Central memory CD4-positive, alpha-beta T cell (primary cell): ENCODE results near the gene HBA1.
"Not testable (repeated sequence)": the region's sequence is repeated elsewhere in the genome, so short reads cannot be mapped to it uniquely, and the experiment has no call there.

Source experiments
- DNase-seq: peaks from one replicate; pipeline ENCODE4 v3.0.0; 2022

HBA1 gene

DNA sequence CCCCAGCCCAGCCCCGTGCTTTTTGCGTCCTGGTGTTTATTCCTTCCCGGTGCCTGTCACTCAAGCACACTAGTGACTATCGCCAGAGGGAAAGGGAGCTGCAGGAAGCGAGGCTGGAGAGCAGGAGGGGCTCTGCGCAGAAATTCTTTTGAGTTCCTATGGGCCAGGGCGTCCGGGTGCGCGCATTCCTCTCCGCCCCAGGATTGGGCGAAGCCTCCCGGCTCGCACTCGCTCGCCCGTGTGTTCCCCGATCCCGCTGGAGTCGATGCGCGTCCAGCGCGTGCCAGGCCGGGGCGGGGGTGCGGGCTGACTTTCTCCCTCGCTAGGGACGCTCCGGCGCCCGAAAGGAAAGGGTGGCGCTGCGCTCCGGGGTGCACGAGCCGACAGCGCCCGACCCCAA, 474 bp upstream of the HBA1 start:
- DNase-seq, result not testable (repeated sequence)

DNA sequence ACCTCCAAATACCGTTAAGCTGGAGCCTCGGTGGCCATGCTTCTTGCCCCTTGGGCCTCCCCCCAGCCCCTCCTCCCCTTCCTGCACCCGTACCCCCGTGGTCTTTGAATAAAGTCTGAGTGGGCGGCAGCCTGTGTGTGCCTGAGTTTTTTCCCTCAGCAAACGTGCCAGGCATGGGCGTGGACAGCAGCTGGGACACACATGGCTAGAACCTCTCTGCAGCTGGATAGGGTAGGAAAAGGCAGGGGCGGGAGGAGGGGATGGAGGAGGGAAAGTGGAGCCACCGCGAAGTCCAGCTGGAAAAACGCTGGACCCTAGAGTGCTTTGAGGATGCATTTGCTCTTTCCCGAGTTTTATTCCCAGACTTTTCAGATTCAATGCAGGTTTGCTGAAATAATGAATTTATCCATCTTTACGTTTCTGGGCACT, 928 bp downstream of the HBA1 start:
- no peak for DNase-seq

DNA sequence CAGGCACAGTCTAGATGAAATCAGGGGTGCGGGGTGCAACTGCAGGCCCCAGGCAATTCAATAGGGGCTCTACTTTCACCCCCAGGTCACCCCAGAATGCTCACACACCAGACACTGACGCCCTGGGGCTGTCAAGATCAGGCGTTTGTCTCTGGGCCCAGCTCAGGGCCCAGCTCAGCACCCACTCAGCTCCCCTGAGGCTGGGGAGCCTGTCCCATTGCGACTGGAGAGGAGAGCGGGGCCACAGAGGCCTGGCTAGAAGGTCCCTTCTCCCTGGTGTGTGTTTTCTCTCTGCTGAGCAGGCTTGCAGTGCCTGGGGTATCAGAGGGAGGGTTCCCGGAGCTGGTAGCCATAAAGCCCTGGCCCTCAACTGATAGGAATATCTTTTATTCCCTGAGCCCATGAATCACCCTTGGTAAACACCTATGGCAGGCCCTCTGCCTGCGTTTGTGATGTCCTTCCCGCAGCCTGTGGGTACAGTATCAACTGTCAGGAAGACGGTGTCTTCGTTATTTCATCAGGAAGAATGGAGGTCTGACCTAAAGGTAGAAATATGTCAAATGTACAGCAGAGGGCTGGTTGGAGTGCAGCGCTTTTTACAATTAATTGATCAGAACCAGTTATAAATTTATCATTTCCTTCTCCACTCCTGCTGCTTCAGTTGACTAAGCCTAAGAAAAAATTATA, 1.6 kb downstream of the HBA1 start:
- no peak for DNase-seq

DNA sequence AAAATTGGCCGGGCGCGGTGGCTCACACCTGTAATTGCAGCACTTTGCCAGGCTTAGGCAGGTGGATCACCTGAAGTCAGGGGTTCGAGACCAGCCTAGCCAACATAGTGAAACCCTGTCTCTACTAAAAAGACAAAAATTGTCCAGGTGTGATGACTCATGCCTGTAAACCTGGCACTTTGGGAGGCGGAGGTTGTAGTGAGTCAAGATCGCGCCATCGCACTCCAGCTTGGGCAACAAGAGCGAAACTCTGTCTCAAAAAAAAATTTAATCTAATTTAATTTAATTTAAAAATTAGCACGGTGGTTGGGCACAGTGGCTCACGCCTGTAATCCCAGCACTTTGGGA, 2.2 kb downstream of the HBA1 start:
- DNase-seq, result no peak

DNA sequence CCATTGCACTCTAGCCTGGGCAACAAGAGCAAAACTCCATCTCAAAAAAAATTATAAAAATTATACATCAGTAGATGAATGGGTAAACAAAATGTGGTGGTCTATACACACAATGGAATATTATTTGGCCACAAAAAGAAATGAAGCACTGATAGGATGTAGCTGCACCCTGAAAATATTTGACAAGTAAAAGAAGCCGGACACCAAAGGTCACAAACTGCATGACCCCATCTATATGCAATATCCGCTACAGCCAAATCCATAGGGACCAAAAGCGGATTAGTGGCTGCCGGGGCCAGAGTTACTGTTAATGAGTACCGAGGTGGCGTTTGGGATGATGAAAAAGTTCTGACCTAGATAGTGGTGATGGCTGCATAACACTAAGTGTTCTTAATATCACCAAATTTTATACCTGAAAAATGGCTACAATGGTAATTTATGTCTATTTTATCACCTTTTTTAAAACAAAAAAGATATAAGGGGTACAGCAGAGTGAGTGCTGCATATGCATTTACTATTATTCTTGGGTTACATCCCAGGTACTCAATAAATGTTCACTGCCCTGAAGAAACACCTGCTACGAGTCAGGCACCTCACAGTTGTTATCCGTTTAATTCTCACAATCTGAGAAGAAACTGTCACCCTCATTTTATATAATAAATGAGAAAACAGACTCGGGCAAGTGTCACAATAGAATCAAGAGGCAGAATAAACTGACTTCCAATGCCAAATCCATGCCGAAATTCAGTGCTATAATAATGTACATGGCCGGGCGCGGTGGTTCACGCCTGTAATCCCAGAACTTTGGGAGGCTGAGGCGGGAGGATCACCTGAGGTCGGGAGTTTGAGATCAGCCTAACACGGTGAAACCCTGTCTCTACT, 3.0 kb downstream of the HBA1 start:
- no peak for DNase-seq

DNA sequence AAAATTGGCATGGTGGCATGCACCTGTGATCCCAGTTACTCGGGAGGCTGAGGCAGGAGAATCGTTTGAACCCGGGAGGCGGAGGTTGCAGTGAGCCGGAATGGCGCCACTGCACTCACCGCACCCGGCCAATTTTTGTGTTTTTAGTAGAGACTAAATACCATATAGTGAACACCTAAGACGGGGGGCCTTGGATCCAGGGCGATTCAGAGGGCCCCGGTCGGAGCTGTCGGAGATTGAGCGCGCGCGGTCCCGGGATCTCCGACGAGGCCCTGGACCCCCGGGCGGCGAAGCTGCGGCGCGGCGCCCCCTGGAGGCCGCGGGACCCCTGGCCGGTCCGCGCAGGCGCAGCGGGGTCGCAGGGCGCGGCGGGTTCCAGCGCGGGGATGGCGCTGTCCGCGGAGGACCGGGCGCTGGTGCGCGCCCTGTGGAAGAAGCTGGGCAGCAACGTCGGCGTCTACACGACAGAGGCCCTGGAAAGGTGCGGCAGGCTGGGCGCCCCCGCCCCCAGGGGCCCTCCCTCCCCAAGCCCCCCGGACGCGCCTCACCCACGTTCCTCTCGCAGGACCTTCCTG, 3.7 kb downstream of the HBA1 start, which contains the start of gene HBQ1:
Gene HBQ1, plus strand, starts transcription at position 359 of the 575 bp plus-strand sequence. Its CDS starts 28 bp downstream, at position 387.
- no peak for DNase-seq

DNA sequence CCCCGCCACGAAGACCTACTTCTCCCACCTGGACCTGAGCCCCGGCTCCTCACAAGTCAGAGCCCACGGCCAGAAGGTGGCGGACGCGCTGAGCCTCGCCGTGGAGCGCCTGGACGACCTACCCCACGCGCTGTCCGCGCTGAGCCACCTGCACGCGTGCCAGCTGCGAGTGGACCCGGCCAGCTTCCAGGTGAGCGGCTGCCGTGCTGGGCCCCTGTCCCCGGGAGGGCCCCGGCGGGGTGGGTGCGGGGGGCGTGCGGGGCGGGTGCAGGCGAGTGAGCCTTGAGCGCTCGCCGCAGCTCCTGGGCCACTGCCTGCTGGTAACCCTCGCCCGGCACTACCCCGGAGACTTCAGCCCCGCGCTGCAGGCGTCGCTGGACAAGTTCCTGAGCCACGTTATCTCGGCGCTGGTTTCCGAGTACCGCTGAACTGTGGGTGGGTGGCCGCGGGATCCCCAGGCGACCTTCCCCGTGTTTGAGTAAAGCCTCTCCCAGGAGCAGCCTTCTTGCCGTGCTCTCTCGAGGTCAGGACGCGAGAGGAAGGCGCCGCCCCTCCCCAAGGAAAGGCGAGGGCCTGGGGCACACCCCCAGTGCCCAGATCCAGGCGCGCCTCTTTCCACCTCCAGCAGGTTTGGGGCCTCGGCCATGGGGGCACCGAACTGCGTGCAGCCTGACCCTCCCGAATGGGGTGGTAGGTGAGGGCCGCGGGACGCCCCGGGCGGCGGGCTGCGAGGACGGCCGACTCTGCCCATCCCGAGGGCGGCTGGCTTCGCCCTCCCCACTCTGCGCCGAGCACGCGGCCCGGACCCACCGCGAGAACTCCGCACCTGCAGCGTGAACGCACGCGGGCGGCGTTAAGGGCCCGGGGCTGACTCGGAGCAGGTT, 4.4 kb downstream of the HBA1 start:
- DNase-seq, result peak; percentile 76

DNA sequence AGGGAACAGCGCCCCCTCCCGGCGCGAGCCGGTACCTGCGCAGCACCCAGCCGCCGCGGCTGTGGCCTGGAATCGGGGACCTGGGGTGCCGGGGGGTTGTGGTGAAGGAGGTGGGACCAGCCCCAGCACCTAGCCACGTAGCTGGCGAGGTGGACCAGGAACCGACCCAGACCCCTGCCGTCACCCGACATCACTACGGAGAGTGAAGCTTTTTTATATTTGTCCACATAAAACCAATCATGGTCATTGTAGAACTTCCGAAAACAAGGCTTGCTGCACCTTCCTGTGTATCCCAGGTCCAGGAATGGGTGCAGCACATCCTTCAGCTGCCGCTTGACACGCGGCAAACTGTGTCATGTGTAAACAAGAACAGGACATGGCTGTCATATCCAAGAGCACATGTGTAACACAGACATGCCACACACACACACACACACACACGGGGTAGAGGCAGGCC, 5.1 kb downstream of the HBA1 start:
- no peak for DNase-seq

DNA sequence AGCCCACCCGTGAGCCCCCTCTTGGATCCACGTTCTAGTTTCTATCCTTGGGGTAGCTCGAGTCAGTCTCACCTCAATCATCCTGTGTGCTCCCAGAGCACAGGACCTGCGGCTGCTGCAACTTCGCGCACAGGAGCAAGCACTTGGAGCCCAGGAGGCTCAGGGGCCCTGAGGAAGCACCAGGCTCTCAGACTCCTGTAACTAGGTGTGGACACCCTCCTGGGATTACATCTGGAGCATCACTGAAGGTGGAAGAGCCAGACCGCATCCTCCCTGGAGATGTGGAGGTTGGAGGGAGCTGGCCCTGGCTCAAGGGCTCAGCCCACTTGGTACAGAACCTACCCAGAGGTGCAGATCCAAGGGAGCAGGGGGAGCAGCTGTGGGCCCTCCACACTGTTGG, 6.5 kb downstream of the HBA1 start:
- no peak for DNase-seq

DNA sequence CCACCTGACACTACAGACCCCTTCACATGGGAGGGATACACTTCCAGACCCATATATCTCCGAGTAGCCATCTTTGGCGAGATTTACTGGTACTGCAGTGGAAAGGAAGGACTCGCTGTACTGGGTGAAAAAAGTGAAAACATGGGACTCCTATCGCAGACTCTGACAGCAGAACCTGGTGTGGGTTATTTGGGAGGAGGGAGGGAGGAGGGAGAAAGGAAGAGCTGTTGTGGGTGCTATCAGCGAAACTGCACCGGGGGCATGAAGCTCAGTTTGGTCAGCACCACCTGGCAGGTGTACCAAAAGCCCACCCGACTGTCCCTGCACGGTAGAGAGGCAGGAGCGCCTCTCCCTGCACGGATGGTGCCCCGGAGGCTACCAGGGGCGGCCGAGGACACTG, 8.7 kb downstream of the HBA1 start:
- no peak for DNase-seq

DNA sequence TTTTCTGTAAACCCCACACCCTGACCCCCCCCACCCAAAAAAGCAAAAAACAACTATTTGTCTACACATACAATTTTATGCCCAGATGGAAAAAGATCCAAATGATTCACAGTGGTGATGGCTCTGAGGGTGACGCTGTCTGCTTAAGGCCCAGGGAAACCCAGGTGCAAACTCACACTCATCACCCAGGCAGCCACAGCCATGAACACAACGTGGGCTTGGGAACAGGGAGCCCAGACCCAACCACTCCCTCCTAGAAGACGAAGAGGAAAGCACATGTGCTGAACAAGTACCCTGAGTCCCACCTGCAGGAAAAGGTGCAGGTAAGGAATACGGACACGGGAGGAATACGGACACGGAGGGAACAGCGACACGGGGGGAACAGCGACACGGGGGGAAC, 9.2 kb downstream of the HBA1 start:
- DNase-seq, result no peak

DNA sequence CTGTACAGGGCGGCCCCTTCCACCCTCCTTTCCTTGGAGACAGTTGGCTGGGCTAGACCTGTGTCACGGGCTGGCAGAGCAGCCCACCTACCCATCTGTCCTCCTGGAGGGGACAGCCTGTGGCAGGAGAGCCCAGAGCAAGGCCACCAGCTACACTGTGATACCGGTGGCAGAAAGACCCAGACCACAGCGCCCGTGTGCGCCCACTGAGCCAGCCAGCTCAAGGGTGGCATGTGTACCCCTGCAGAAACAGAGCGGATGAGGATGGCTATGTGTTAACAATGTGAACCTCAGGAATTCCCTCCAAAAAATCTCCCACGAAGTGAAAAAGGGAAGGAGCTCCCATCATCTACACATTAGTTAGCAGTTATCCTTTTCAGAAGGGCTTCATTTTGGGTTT, 10.8 kb downstream of the HBA1 start:
- DNase-seq, result no peak

DNA sequence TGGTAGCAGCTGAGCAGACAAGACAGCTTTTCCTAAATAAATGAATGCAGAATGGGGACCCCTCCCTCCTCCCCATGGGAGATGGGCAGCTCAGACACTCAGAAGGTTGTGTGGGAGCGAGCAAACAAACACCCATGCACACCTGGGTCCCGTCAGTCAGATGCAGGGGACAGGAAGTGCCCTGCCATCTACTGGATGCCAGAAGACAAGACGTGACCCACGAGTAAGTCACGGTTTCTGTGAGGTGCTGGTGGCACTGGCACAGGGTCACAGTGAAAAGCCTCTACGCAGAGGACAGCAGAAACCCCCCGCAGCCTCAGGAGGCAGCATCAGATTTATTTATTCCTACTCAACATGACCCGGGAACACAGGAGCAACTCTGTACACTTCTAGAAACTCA, 12.2 kb downstream of the HBA1 start:
- no peak for DNase-seq

DNA sequence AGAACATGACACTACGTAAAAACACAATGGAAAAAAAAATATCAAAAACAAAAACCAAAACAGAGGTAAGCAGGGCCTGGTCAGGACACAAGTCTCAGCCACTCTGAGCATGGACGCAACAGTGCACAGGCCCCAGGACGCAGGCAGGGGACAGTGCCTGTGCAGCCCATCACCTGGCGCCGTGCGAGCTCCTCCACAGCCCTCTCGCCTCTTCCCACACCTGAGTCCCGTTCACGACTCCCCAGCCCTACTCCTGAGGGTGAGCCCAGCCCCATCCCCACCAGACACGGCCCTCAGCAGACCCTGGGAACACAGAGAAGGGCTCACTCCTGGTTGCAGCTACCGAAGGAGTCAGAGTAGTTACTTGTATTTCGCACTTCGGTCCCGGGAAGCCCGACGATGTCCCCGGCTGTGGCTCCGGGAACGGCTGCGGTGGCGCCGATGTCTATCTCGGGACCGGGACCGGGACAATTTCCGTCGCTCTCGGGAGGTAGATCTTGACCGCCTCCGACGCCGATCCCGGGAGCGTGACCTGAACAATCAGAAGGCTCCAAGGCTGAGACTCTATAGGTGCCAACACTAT, 13.2 kb downstream of the HBA1 start:
- DNase-seq, result no peak

DNA sequence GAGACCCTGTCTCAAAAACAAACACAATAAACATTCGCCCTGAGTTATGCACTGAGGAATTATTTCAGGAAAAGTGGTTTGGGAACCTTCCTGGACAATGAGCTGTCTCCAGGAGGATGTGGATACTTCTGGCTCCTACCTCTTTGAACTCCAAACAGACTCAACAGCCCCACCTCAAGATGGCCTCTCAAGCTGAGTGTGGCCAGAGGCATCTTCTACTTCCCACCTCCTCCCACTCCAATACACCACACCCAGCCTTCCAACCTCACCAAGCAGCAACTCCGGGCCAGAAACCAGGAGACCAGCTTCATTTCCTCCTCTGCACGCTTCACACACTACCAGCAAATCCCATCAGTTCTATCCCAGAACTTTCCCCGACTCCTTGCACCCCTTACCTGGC, 15.4 kb downstream of the HBA1 start:
- DNase-seq, result no peak

DNA sequence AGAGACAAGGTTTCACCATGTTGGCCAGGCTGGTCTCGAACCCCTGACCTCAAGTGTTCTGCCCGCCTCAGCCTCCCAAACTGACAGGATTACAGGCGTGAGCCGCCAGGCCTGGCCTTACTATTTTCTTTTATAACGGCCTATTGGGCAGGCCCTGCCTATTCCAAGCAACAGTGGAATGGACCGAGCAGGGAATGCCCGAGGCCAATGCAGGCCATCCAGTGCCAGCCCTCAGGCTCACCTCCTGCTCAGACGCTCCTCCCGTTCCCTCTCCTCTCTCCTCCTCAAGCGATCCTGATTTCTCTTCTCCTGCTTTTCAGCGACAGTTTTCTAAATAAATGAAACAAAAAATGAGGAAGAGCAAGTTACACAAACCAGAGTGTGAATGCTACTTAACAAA, 16.2 kb downstream of the HBA1 start:
- DNase-seq, result no peak

DNA sequence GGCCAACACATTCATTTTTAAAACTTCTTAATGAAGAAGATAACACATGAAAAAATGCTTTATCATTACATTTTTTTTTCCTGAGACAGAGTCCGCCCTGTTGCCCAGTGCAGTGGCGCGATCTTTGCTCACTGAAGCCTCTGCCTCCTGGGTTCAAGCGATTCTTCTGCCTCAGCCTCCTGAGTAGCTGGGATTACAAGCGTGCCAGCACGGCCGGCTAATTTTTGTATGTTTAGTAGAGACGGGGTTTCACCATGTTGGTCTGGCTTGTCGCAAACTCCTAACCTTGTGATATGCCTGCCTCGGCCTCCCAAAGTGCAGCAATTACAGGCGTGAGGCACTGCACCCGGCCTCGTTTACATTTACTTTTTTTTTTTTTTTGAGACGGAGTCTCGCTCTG, 17.0 kb downstream of the HBA1 start:
- DNase-seq, result no peak

DNA sequence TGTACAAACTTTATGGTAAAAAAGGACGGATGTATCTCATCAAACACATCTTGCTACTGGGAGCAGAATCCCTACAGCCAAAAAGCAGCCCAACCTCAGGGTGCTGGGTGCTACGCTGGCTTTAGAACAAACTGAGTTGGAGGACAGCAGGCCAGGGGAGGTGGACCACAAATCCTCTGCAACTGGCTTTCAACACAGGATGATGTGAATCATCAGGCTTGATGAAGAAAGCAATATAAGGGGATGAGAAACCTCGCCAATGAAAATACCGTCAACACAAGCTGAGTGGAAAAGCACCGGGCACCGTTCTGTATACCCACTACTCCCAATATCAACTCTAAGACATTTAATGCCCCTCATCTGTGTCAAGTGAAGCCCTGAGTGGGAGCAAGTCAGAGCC, 18.0 kb downstream of the HBA1 start:
- DNase-seq, result no peak

DNA sequence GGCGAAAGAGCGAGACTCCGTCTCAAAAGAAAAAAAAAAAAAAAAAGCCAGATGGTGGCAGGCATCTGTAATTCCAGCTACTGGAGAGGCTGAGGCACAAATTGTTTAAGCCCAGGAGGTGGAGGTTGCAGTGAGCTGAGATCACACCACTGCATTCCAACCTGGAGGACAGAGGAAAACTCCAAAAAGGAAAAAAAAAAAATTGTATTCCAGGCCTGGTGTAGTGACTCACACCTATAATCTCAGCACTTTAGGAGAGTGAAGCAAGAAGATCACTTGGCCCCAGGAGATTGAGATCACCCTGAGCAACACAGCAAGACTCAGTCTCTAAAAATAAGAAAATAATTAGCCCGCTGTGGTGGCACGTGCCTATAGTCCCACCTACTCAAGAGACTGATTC, 23.9 kb downstream of the HBA1 start:
- DNase-seq, result no peak

DNA sequence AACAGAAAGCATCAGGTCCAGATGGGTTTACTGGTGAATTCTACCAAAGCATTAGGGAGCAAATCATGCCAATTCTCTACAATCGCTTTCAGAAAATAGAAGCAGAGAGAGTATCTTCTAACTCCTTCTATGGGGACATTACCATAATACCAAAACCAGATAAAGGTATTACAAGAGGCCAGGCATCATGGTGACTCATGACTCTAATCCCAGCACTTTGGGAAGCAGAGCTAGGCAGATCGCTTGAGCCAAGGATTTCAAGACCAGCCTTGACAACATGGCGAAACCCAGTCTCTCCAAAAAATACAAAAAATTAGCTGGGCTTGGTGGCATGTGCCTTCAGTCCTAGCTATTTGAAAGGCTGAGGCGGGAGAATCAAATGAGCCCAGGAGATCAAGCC, 26.8 kb downstream of the HBA1 start:
- DNase-seq, result no peak

DNA sequence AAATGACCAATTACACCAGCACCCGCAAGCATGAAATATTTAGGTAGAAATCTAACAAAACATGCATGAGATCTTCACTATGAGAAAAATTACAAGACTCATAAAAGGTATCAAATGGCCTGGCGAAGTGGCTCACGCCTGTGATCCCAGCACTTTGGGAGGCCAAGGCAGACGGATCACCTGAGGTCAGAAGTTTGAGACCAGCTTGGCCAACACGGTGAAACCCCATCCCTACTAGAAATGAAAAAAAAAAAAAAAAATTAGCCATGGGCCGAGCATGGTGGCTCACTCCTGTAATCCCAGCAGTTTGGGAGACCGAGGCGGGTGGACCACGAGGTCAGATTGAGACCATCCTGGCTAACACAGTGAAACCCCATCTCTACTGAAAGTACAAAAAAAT, 27.6 kb downstream of the HBA1 start:
- not testable (repeated sequence) for DNase-seq

DNA sequence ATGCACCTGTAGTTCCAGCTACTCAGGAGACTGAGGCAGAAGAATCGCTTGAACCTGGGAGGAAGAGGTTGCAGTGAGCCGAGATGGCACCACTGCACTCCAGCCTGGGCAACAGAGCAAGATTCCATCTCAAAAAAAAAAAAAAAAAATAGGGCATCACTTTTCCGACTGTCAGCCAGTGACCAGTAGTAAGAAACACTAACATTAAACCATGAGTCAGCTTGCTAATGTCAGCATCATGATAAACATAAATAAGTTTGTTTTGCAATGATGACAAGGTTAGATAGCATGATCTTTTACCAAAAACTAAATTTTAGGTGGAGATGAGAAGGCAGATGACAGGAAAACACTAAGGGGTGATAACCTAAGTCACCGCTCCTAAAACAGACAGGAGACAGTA, 32.9 kb downstream of the HBA1 start:
- not testable (repeated sequence) for DNase-seq
